Mammary epithelial cell (primary cell): ENCODE measurements around the gene RPH3AL.

Experiments
- CTCF ChIP-seq, 2 donors: IDR thresholded peaks in 1 of 2; conservative IDR thresholded peaks in 1 of 2; 2 replicates each; pipeline ENCODE4 v1.5.1; 2011 to 2012; ENCODE audit warnings: inconsistent platforms in 2 of 2, low read length in 2 of 2, mild to moderate bottlenecking in 2 of 2, control low read depth in 1 of 2, low read depth in 1 of 2; ENCODE audit not compliant: insufficient read depth in 1 of 2; ENCODE audit errors: extremely low read depth in 1 of 2
- EZH2 ChIP-seq: IDR thresholded peaks from 2 replicates; pipeline ENCODE4 v1.6.1; 2012; ENCODE audit warnings: low read length, inconsistent platforms, borderline replicate concordance

GRCh38 chr17:384622-385177 lies 32.1 kb upstream of the RPH3AL start:
- TF ChIP-seq CTCF (conservative IDR thresholded peaks at IDR 0.05 in 1 of 2, IDR thresholded peaks at IDR 0.05 in 1 of 2; ENCODE audit: extremely low read depth in 1 of 2, insufficient read depth in 1 of 2, low read depth in 1 of 2, low read length in 2 of 2) = no peak
- TF ChIP-seq EZH2 = no peak
